C4-2B (cell line): ENCODE results near the gene ORC6.

ENCODE experiments used
- ZFX ChIP-seq: fragments of 450-650 bp; IDR thresholded peaks from 2 replicates; pipeline ENCODE4 v1.6.1; 2017
- TF ChIP-seq, protein P1 (sequence below): fragments of 450-650 bp; conservative IDR thresholded peaks from 2 replicates; pipeline ENCODE4 v1.5.1; 2017; ENCODE audit warnings: mild to moderate bottlenecking

DNA sequence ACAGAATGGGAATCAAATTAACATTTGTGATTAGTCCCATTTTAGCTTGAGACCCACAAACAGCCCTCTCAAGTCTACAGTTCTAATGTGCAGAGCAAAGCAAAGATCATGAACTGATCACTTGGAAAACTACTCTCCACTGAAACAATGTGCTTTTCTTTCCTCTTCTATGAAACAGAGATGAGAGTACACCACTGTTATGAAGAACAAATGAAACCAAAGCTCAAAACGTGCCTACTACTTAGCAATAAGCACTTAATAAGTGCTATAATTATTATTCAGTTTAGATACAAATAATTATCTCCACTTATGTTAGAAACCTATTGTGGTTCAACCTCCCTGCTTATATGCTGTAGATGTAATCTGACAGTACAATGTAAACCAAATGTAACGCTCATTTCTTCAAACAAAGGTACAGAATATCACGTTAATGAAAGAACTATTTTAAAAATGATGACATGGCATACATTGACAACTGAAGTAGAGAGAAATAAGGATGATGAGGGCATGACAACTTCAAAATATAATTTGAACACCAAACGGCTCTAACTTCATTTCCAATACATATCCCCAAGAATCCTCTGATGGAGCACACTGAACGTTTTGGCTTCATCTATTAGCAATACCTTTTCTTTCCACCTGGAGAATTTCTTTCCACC lies 2.5 kb upstream of the ORC6 start:
- TF ChIP-seq, protein P1, sequence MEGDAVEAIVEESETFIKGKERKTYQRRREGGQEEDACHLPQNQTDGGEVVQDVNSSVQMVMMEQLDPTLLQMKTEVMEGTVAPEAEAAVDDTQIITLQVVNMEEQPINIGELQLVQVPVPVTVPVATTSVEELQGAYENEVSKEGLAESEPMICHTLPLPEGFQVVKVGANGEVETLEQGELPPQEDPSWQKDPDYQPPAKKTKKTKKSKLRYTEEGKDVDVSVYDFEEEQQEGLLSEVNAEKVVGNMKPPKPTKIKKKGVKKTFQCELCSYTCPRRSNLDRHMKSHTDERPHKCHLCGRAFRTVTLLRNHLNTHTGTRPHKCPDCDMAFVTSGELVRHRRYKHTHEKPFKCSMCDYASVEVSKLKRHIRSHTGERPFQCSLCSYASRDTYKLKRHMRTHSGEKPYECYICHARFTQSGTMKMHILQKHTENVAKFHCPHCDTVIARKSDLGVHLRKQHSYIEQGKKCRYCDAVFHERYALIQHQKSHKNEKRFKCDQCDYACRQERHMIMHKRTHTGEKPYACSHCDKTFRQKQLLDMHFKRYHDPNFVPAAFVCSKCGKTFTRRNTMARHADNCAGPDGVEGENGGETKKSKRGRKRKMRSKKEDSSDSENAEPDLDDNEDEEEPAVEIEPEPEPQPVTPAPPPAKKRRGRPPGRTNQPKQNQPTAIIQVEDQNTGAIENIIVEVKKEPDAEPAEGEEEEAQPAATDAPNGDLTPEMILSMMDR, result no peak
- no peak for TF ChIP-seq ZFX
